ENCODE data around the gene PKD1.
A peak's percentile ranks its signal among the peaks of the same experiment; 100 is the strongest.
"Not testable (repeated sequence)": the region's sequence is repeated elsewhere in the genome, so short reads cannot be mapped to it uniquely, and the experiment has no call there.

The PKD1 gene

GRCh38 chr16:2108446-2109270 lies 27.0 kb downstream of the PKD1 start:
- not testable (repeated sequence) for DNase-seq (ENCODE audit: low spot score)

DNA sequence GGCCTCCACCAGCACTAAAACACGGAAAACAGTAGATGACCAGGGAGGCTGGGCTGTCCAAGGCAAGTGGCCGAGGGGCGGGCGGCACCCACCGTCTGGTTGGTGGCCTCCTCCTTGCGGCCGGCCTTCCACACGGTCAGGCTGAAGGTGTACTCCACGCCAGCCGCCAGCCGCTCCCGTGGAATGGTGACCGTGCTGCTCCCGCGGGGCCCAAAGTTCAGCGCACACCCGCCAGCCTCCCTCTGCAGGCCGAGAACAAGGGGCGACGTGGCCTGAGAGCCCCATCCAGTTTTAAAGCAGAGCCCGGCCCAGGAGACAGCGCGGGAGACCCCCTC lies 27.9 kb downstream of the PKD1 start:
- not testable (repeated sequence) for DNase-seq (ENCODE audit: low spot score)

DNA sequence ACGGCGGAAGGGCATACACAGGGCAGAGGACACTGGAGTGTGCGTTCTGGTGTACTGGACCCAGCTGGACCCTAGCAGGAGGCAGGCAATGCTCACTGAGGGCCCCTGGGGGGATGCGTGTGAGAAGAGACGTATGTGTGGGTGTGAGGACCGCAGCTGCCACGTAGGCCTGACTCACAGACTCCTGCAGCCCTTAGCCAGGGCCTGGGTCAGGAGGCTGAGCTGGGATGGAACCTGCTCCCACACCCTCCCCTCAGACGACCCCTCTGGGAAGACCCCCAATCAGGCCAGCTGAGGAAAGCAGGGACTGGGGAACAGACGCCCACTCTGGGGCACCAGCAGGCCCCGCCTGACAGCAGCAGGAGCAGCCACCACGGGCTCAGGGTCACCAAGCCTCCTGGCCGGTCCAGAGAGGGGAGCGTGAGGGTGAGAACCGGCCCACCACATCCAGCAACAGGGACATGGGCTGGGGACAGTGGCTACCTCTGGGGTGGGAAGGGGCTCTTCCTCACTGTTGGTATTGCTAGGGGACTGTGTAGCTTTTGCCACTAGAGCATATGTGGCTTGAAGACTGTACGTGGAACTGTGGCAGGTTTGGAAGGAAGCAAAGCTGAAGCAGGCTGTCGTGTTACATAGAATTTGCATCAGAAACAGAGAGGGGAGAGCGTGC lies 28.4 kb downstream of the PKD1 start:
- DNase-seq (ENCODE audit: low spot score), result not testable (repeated sequence)

DNA sequence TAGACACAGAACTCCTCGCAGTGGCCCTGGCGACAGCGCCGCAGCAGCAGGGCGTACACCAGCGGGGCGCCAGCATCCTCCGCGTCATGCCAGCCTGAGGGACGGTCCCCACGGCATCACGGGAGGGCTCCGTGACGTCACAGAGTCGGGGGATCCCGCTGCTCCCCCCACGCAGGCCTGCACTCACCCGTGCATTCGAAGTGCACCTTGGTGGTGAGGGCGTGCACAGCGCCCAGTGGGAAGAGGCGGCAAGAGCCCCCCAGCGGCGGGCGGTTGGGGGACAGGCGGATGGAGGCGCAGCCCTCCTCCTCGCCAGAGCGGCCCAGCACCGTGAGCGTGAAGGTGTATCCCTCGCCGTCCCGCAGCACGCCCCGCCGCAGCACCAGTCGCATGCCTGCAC lies 29.5 kb downstream of the PKD1 start:
- not testable (repeated sequence) for DNase-seq (ENCODE audit: low spot score)

DNA sequence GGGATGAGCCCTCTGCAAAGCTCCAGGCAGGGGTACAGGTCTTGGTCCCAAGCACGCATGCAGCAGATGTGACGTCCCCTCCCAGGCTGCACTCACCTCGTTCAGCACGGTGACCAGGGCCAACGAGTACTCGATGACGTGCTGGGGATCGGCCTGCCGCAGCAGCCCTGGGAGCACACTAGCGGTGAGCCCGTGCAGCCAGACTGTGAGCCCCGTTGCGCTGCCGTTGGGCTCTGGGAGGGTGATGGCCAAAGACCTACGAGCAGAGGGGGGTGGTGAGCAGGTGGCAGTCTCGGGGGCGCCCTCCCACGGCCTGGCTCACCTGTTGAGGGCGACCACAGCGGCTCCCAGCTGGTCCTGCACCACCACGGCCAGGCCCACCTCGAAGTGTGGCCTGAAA lies 29.9 kb downstream of the PKD1 start:
- DNase-seq (ENCODE audit: low spot score), result peak; percentile 2

DNA sequence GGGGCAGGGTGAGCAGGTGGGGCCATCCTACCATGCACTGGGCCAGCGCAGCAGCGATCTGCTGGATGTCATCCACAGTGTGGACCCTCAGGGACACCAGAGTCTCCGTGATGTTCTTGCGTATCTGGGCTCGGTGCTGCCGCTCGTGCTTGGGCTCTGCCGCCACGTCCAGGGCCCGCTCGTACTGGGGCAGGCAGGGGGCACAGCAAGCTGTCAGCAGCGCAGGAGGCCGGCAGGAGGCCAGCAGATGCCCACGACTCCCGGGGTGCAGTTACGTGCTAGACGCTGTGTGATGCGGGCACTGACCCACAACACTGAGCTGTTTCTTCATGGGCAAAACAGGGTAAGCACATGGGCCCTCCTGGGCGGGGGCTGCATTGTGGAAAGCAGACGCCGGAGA lies 30.4 kb downstream of the PKD1 start:
- DNase-seq (ENCODE audit: low spot score), result not testable (repeated sequence)

GRCh38 chr16:2104464-2104863 lies 31.2 kb downstream of the PKD1 start:
- DNase-seq (ENCODE audit: low spot score), result not testable (repeated sequence)

GRCh38 chr16:2102471-2102870 lies 33.2 kb downstream of the PKD1 start:
- DNase-seq (ENCODE audit: low spot score), result no peak

DNA sequence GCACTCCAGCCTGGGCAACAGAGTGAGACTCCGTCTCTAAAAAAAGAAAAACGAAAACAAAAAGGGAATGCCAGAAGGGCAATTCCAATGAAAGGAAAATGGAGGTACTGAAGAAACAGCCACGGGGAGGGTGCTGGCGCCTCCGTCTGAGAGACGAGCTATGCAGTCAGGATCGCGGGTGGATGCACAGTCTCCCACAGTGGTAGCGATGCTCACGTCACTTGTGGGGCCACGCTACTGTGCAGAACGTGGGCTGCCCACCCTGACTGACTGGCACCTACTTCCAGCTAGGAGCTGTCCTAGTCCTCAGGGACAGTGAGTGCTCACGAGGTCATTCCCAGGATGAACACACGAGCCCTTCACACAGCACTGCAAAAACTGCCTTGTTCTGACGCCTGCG lies 34.1 kb downstream of the PKD1 start:
- not testable (repeated sequence) for DNase-seq (ENCODE audit: low spot score)

GRCh38 chr16:2097689-2098088 lies 38.0 kb downstream of the PKD1 start:
- not testable (repeated sequence) for DNase-seq (ENCODE audit: low spot score)

DNA sequence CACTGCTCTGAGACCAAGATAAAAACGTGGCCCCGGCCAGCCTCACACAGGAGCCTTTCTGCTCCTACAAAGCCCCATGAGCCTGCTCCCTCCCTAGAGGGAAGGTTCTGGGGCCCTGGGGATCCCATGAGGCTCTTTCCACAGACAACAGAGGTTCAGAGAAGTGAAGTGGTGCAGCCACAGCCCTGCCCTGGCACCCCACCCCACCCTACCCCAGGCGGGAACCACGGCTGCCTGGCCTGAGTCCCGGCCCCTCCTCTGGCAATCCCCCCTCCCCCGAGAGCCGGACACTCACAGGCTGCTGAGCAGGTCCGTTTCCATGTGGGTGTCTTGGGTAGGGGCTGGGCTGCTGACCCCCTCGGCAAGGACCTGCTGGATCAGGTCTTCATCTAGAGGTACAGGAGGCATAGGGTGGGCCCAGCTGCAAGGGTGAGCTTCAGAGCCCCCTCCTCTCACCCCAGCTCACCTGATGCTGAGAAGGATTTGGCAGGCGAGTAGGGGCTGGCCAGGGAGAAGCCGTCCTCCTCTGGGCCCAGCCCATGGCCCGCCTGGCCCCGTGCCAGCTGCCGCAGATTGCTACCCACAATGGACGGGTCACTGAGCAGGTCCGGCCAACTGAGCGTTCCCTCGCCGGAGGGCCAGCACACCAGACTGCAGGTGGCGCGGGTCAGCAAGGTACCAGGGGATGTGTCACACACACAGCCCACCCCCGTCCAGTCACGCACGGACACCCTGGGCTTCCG lies 38.7 kb downstream of the PKD1 start:
- no peak for DNase-seq (ENCODE audit: low spot score)

DNA sequence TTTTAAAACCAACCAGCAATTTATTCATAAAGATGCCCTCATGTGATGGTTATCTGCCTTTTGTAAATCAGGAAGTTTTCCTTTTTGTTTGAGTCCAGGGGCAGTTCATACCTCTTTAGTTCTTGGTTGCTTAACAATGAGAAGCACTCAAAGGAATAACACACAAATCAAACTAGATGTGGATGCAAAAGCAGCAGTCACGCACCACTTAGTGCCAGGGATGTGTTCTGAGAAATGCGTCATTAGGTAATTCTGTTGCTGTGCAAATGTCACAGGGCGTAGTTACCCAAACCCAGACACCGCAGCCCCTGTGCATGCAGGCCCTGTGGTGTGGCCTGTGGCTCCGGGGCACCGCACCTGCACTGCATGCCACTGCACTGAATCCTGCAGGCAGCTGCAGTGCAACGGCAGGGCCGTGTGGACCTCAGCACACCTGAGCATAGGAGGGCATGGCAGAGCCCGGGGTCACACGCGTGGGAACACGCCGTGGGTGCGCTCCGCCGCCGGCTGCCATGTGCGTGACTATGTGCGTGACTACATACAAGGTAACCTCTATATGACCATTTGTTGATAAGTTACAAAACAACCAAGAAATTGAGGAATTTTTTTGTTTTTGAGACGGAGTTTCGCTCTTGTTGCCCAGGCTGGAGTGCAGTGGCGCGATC lies 39.6 kb downstream of the PKD1 start:
- DNase-seq (ENCODE audit: low spot score), result no peak

GRCh38 chr16:2095315-2095853 lies 40.3 kb downstream of the PKD1 start:
- DNase-seq (ENCODE audit: low spot score), result no peak

DNA sequence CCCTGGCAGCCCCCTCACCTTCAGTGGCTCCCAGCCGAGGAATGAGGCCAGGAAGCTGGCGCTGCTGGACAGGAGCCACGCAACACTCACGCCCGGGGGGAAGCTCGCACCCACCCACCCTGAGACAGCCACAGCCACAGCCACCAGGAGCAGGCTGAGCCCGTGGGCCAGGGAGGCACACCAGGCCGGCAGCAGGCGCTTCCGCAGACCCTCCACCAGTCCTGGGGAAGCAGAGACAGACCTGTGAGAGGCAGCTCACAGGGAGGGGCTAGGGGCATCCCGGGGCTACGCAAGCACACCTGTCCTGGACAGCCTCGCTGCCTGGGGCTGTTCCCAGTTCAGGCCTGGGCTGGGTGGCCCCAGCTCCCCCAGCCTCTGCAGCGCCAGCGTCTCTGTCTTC lies 41.9 kb downstream of the PKD1 start:
- DNase-seq (ENCODE audit: low spot score), result no peak

- no peak for DNase-seq (ENCODE audit: low spot score)
Measured at GRCh38 chr16:2092866-2093265, 42.8 kb downstream of the PKD1 start.

- DNase-seq (ENCODE audit: low spot score), result no peak
Measured at GRCh38 chr16:2092256-2092620, 43.5 kb downstream of the PKD1 start.

GRCh38 chr16:2091547-2092255 lies 44.0 kb downstream of the PKD1 start:
- DNase-seq (ENCODE audit: low spot score), result no peak

- no peak for DNase-seq (ENCODE audit: low spot score)
Measured at GRCh38 chr16:2090777-2091546, 44.7 kb downstream of the PKD1 start.

- DNase-seq (ENCODE audit: low spot score), result no peak
Measured at GRCh38 chr16:2090481-2090776, 45.3 kb downstream of the PKD1 start.

DNA sequence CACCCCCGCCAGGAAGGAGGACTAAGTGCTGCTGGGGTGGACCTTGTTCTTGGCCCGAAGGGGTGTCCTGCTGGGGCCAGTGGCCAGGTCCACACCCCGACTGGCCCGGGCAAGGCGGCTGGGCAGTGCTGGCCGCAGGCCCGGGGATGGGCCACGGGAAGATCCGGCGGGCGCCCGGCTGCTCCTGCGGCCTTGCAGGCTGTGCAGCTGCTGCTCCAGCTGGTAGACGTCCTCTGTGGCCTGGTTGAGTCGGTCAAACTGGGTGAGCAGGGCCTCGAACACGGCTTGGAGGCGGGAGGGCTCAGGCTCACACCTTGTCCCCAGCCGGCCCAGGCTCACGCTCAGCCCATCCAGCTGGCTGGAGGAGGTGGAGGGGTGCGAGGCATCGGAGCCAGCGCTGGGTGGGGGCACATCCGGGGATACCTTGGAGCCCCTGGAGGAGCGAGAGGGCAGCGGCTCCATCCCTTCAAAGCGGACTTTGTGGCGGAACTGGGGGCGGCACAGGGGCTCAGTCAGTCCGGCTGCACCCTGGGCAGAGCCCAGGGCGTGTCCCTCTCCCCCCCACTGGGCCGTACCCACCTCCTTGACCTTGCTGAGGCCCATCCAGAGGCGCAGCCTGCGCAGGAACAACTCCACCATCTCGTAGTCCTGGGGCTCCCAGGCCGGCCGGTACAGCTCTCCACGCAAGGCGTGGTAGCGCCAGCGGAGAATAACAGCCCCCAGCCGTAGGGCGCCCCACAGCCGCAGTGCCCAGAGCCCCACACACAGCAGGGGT lies 45.8 kb downstream of the PKD1 start:
- no peak for DNase-seq (ENCODE audit: low spot score)

All from SK-N-DZ (cell line).